ENCODE results near the gene SCAF1. TPM values are rescaled to one million over a fixed set of nuclear protein-coding genes. Genes with fewer than 3 reads are reported as not detected.

The SCAF1 gene, protein sequence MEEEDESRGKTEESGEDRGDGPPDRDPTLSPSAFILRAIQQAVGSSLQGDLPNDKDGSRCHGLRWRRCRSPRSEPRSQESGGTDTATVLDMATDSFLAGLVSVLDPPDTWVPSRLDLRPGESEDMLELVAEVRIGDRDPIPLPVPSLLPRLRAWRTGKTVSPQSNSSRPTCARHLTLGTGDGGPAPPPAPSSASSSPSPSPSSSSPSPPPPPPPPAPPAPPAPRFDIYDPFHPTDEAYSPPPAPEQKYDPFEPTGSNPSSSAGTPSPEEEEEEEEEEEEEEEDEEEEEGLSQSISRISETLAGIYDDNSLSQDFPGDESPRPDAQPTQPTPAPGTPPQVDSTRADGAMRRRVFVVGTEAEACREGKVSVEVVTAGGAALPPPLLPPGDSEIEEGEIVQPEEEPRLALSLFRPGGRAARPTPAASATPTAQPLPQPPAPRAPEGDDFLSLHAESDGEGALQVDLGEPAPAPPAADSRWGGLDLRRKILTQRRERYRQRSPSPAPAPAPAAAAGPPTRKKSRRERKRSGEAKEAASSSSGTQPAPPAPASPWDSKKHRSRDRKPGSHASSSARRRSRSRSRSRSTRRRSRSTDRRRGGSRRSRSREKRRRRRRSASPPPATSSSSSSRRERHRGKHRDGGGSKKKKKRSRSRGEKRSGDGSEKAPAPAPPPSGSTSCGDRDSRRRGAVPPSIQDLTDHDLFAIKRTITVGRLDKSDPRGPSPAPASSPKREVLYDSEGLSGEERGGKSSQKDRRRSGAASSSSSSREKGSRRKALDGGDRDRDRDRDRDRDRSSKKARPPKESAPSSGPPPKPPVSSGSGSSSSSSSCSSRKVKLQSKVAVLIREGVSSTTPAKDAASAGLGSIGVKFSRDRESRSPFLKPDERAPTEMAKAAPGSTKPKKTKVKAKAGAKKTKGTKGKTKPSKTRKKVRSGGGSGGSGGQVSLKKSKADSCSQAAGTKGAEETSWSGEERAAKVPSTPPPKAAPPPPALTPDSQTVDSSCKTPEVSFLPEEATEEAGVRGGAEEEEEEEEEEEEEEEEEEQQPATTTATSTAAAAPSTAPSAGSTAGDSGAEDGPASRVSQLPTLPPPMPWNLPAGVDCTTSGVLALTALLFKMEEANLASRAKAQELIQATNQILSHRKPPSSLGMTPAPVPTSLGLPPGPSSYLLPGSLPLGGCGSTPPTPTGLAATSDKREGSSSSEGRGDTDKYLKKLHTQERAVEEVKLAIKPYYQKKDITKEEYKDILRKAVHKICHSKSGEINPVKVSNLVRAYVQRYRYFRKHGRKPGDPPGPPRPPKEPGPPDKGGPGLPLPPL
- 10 to 100 TPM; 78.8 to 79.3 TPM for total RNA-seq

- peak within 1 kb of the TSS; percentile 93 for H3K4me3 Mint-ChIP-seq
- H3K27ac Mint-ChIP-seq, result peak within 1 kb of the TSS; percentile 99
- H3K36me3 Mint-ChIP-seq, result peaks cover 7% of the 10 kb centered on the region
- peaks cover 6% of the 10 kb centered on the region for H3K27me3 Mint-ChIP-seq
- H3K4me1 Mint-ChIP-seq, result peaks cover 44% of the 10 kb centered on the region
- ATAC-seq, result peak; percentile 63
- CTCF ChIA-PET, result interaction anchor here (0.7 to 4.9 kb wide), 8 partner anchors 23 to 153 kb away, joined by 3 to 54 read pairs (median 4); partner anchors contain the start of genes BCL2L12, IRF3 and PRMT1
- DNase-seq, result peak; percentile 100
- no peaks in the 10 kb centered on the region for H3K9me3 Mint-ChIP-seq (ENCODE audit: low read depth)
Measured at GRCh38 chr19:49641688-49642491, at the start of gene SCAF1. SCAF1 (plus strand) TSS chr19:49642209; CDS start chr19:49645027, 2,818 bp downstream.

GRCh38 chr19:49592486-49593232 is 49.4 kb upstream of the SCAF1 start:
- peak overlapping the region; percentile 78 for H3K27ac Mint-ChIP-seq
- DNase-seq (peak; percentile 52), ATAC-seq (no peak)
- H3K4me3 Mint-ChIP-seq, result peak overlapping the region; percentile 87
- CTCF ChIA-PET, result interaction anchor here (0.7 to 2.0 kb wide), 11 partner anchors 12 to 88 kb away, joined by 3 to 10 read pairs (median 3); partner anchors contain the start of genes PRMT1, PRRG2 and SCAF1
- peaks cover 30% of the 10 kb centered on the region for H3K4me1 Mint-ChIP-seq
- peaks cover 4% of the 10 kb centered on the region for H3K27me3 Mint-ChIP-seq
- H3K9me3 Mint-ChIP-seq (ENCODE audit: low read depth), result no peaks in the 10 kb centered on the region
- H3K36me3 Mint-ChIP-seq, result peaks cover 13% of the 10 kb centered on the region

DNA sequence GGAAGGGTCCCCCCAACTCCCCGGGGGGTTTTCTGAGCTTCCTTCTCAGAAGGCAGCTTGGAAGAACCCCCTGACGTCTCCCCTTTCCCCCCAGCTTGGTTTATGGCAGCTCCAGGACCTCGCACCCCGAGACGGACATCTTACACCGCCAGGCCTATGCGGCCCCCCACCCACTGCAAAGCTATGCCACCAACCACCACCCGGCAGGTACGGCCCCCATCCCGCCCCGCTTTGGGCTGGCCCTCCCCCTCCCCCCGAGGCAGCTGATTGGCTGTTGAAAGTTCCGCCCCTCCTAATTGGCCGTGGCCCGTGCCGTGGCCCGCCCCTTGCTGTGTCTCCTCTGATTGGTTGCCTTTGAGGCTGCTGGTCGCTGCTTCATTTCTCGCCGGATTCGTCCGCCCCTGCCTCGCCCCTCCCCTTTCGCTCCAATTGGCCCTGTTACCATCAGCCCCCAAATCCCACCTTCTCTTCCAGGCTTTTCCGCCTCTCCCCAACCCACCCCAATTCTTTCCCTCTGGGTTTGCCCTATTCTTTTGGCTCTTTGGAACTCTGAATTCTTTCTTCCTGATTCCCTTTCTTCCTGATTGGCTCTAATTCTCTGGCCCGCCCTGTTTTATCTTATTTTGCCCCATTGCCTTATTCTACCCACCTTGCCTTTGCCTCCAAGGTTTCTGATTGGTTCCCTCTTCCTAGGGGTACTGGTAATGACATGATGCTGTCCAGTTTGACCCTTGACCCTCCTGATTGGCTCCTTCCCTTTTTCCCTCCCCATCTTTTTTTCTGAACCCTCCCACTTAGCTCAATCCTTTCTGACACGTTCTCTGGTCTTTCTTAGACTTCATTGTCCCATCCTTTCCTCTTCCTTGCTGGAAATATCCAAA is 48.5 kb upstream of the SCAF1 start:
- Mint-ChIP-seq H3K36me3 (peaks cover 15% of the 10 kb centered on the region), H3K27me3 (peaks cover 2% of the 10 kb centered on the region), H3K27ac (peak overlapping the region; percentile 78), H3K4me1 (peaks cover 26% of the 10 kb centered on the region), H3K4me3 (peak overlapping the region; percentile 87), H3K9me3 (ENCODE audit: low read depth) (no peaks in the 10 kb centered on the region)
- CTCF ChIA-PET, result interaction anchor here (0.8 to 2.0 kb wide), 10 partner anchors 12 to 88 kb away, joined by 3 to 10 read pairs (median 3); partner anchors contain the start of genes PRMT1, PRRG2 and SCAF1
- ATAC-seq (peak; percentile 63), DNase-seq (peak; percentile 97)

DNA sequence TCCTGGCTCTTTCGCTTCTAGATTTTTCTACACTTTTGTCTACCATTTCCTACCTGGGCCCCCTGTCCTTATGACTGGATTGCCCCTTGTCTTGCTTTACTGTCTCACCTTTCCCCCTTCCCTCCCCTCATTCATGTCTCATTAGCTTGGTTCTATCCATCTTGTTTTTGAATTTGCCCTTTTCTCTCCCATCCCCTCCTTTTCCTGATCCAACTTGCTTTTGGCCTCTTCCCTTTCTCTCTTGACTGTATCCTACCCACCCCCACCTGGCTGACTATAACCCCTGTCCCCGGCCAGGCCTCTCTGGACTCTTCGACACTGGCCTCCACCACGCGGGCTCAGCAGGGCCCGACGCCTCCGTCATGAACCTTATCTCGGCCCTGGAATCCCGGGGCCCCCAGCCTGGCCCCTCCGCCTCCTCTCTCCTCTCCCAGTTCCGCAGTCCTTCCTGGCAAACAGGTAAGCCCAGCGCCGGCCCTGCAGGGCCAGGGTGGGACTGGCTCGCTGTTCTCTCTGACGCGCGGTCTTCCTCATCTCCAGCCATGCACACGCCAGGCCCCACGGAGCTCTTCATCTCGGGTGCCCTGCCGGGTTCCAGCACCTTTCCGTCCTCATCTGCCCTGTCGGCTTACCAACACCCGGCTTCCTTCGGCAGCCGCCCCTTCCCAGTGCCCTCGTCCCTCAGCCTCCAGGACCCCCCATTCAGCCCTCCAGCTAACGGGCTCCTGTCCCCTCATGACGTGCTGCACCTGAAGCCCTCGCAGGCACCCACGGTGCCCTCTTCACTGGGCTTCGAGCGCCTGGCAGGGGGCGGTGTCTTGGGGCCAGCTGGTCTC is 47.6 kb upstream of the SCAF1 start:
- Mint-ChIP-seq H3K9me3 (ENCODE audit: low read depth) (no peaks in the 10 kb centered on the region), H3K27me3 (no peaks in the 10 kb centered on the region), H3K4me3 (peak overlapping the region; percentile 87), H3K27ac (peak overlapping the region; percentile 78), H3K36me3 (peaks cover 18% of the 10 kb centered on the region), H3K4me1 (peaks cover 22% of the 10 kb centered on the region)
- ATAC-seq (no peak), DNase-seq (no peak)
- CTCF ChIA-PET, result interaction anchor here (0.8 to 1.8 kb wide), 2 partner anchors 79 to 88 kb away, joined by 3 to 6 read pairs; no protein-coding TSS in a partner anchor

DNA sequence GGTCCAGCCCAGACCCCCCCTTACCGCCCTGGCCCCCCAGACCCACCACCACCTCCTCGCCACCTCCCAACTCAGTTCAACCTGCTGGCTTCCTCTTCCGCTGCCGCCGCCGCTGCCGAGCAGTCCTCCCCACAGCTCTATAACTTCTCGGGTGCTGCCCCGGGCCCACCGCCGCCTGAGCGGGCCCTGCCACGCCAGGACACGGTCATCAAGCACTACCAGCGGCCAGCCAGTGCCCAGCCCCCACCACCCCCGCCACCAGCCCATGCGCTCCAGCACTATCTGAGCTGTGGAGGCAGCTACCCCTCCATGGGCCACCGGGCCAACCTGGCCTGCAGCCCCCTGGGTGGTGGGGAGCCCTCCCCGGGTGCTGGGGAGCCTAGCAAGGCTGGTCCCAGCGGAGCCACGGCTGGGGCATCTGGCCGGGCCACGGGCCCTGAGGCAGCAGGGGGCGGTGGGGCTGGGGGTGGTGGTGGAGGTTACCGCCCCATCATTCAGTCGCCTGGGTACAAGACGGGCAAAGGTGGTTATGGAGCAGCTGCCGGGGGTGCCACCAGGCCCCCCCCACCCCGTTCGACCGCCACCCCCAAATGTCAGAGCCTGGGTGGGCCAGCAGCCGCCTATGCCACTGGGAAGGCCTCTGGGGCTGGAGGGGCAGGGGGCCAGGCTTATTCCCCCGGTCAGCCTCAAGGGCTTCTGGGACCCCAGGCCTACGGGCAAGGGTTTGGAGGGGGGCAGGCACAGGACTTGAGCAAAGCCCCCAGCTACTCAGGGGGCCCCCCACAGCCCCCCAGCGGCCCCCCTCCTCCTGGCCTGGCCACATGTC is 46.8 kb upstream of the SCAF1 start:
- ATAC-seq, result no peak
- Mint-ChIP-seq H3K36me3 (peaks cover 21% of the 10 kb centered on the region), H3K4me3 (no peak overlapping the region), H3K9me3 (ENCODE audit: low read depth) (no peaks in the 10 kb centered on the region), H3K4me1 (peaks cover 15% of the 10 kb centered on the region), H3K27me3 (no peaks in the 10 kb centered on the region), H3K27ac (no peak overlapping the region)
- CTCF ChIA-PET, result interaction anchor here (0.7 kb wide), 1 partner anchor 9 kb away, joined by 3 read pairs; no protein-coding TSS in a partner anchor
- no peak for DNase-seq

GRCh38 chr19:49595819-49596404 is 46.1 kb upstream of the SCAF1 start:
- peaks cover 15% of the 10 kb centered on the region for H3K4me1 Mint-ChIP-seq
- no peaks in the 10 kb centered on the region for H3K9me3 Mint-ChIP-seq (ENCODE audit: low read depth)
- DNase-seq (no peak), ATAC-seq (no peak)
- peaks cover 22% of the 10 kb centered on the region for H3K36me3 Mint-ChIP-seq
- H3K27ac Mint-ChIP-seq, result no peak overlapping the region
- CTCF ChIA-PET, result interaction anchor here (0.7 kb wide), 1 partner anchor 8 kb away, joined by 3 read pairs; no protein-coding TSS in a partner anchor
- H3K4me3 Mint-ChIP-seq, result no peak overlapping the region
- no peaks in the 10 kb centered on the region for H3K27me3 Mint-ChIP-seq

DNA sequence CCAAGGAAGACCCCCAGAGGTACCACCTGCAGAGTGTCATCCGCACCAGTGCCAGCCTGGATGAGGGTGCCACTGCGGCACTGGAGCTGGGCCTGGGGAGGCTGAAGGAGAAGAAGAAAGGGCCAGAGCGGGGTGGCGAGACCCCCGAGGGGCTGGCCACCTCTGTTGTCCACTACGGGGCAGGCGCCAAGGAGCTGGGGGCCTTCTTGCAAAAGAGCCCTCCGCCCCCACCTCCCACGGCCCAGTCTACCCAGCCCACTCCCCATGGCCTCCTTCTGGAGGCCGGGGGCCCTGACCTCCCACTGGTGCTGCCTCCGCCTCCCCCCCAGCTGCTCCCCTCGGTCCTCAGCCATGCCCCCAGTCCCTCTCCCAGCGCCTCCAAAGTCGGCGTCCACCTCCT is 45.6 kb upstream of the SCAF1 start:
- H3K36me3 Mint-ChIP-seq, result peaks cover 24% of the 10 kb centered on the region
- H3K4me1 Mint-ChIP-seq, result peaks cover 15% of the 10 kb centered on the region
- no peaks in the 10 kb centered on the region for H3K27me3 Mint-ChIP-seq
- H3K4me3 Mint-ChIP-seq, result no peak overlapping the region
- CTCF ChIA-PET, result no interaction called here
- DNase-seq (no peak), ATAC-seq (no peak)
- H3K27ac Mint-ChIP-seq, result no peak overlapping the region
- H3K9me3 Mint-ChIP-seq (ENCODE audit: low read depth), result no peaks in the 10 kb centered on the region

- Mint-ChIP-seq H3K36me3 (peaks cover 29% of the 10 kb centered on the region), H3K9me3 (ENCODE audit: low read depth) (no peaks in the 10 kb centered on the region), H3K27ac (no peak overlapping the region), H3K27me3 (no peaks in the 10 kb centered on the region), H3K4me1 (peaks cover 15% of the 10 kb centered on the region), H3K4me3 (no peak overlapping the region)
- DNase-seq (no peak), ATAC-seq (no peak)
- CTCF ChIA-PET, result no interaction called here
Measured at GRCh38 chr19:49596954-49597702, 44.9 kb upstream of the SCAF1 start.

DNA sequence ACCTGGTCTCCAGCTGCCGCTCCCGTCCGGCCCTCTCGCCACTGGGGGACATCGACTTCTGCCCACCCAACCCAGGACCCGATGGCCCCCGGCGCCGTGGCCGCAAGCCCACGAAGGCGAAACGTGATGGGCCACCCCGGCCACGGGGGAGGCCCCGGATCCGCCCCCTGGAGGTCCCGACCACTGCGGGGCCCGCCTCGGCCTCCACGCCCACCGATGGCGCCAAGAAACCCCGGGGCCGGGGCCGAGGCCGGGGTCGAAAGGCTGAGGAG is 44.4 kb upstream of the SCAF1 start:
- no peaks in the 10 kb centered on the region for H3K9me3 Mint-ChIP-seq (ENCODE audit: low read depth)
- no peak overlapping the region for H3K27ac Mint-ChIP-seq
- ATAC-seq (no peak), DNase-seq (no peak)
- CTCF ChIA-PET, result no interaction called here
- no peak overlapping the region for H3K4me3 Mint-ChIP-seq
- H3K4me1 Mint-ChIP-seq, result peaks cover 13% of the 10 kb centered on the region
- peaks cover 28% of the 10 kb centered on the region for H3K36me3 Mint-ChIP-seq
- no peaks in the 10 kb centered on the region for H3K27me3 Mint-ChIP-seq

All from activated CD8-positive, alpha-beta memory T cell treated with anti-CD3 and anti-CD28 coated beads, Interleukin-2, amount 10 ng/mL, durations not matched to agents 7 days and 5 days (primary cell).